Right lobe of liver (tissue), 4 donors: ENCODE data around the gene MTG1.

Source experiments
- POLR2A ChIP-seq: fragments of 450-650 bp; IDR thresholded peaks from one replicate; pipeline ENCODE4 v1.6.1; 2017; ENCODE audit warnings: antibody characterized with exemption, mild to moderate bottlenecking
- TF ChIP-seq, protein P1 (sequence below), 4 donors: fragments of 200-600 bp in 3 of 4; fragments of 450-650 bp in 1 of 4; IDR thresholded peaks; one replicate each; pipeline versions ENCODE4 v1.5.1 to v1.8.0; 2016 to 2022; ENCODE audit warnings: antibody characterized with exemption in 4 of 4, mild to moderate bottlenecking in 2 of 4
- donor health status: DM: no; HTN: no; CAD: no.
- donor health status: DM: no; HTN: no; CAD: no.
- donor health status: DM: no; HTN: yes; CAD: no.

DNA sequence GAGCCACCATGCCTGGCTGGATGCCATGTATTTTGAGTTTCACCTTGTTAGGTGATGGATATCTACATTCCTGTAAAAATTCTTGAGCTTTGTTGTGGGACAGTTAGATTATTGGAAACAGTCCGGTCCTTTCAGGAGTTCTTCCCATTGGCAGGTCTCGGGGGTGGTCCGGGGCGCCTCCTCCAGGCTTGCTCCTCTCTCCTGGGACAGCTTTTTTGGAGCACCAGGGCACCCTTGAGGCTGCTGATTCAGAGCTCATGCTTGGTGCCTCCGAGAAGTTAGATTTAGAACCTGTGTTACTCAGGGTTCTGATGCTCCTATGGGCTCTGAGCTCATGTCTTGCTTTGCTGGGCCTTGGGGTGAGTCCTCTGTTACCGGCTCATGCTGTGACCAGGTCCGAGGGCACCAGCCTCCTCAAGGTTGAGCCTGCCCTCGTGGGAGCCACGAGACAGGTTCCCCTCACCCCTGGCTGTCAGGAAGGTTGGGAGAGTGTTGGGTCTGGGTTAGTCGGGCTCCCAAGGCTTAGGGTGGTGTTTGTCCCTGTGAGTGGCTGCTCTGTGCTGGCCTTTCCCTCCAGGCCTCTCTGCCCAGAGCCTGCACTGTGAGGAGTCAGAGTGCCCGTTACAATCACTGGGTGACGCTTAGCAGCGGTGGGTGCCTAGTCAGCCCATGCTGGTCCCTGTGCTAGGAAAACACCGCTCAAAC is 24.5 kb downstream of the MTG1 start:
- TF ChIP-seq, protein P1, sequence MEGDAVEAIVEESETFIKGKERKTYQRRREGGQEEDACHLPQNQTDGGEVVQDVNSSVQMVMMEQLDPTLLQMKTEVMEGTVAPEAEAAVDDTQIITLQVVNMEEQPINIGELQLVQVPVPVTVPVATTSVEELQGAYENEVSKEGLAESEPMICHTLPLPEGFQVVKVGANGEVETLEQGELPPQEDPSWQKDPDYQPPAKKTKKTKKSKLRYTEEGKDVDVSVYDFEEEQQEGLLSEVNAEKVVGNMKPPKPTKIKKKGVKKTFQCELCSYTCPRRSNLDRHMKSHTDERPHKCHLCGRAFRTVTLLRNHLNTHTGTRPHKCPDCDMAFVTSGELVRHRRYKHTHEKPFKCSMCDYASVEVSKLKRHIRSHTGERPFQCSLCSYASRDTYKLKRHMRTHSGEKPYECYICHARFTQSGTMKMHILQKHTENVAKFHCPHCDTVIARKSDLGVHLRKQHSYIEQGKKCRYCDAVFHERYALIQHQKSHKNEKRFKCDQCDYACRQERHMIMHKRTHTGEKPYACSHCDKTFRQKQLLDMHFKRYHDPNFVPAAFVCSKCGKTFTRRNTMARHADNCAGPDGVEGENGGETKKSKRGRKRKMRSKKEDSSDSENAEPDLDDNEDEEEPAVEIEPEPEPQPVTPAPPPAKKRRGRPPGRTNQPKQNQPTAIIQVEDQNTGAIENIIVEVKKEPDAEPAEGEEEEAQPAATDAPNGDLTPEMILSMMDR (IDR thresholded peaks at IDR 0.05): no peak
- no peak for TF ChIP-seq POLR2A
